HepG2 (cell line): Measurements from ENCODE around the gene SLC5A6. TPM values are rescaled to one million over a fixed set of nuclear protein-coding genes. Genes with fewer than 3 reads are reported as not detected.

Source experiments
- AKAP8 ChIP-seq: sonication (generic); formaldehyde crosslinking; IDR thresholded peaks from 2 replicates; pipeline ENCODE4 v1.5.1; 2020; ENCODE audit warnings: mild to moderate bottlenecking, missing genetic modification reagents
- HDAC6 ChIP-seq: fragments of 200-600 bp; sonication (generic); IDR thresholded peaks from 2 replicates; pipeline ENCODE4 v1.7.0; 2017; ENCODE audit warnings: mild to moderate bottlenecking, antibody characterized with exemption, low read length, low read depth
- KAT2B ChIP-seq: fragments of 150-350 bp; IDR thresholded peaks from 2 replicates; pipeline ENCODE4 v1.6.1; 2014; ENCODE audit warnings: low read depth, low read length, borderline replicate concordance
- NFYC ChIP-seq: IDR thresholded peaks from 2 replicates; pipeline ENCODE4 v1.6.1; 2016; ENCODE audit warnings: missing genetic modification reagents, missing compliant biosample characterization
- PAF1 ChIP-seq: IDR thresholded peaks from 2 replicates; pipeline ENCODE4 v1.6.1; 2016; ENCODE audit warnings: missing genetic modification reagents, missing compliant biosample characterization
- POLR2A ChIP-seq, 2 experiments: IDR thresholded peaks; 2 replicates each; pipeline ENCODE4 v1.6.1; 2011; ENCODE audit warnings: low read depth in 2 of 2, low read length in 2 of 2, mild to moderate bottlenecking in 1 of 2, moderate library complexity in 1 of 2; ENCODE audit not compliant: insufficient read depth in 1 of 2
- RAD21 ChIP-seq: fragments of 450-650 bp; formaldehyde crosslinking; IDR thresholded peaks from 2 replicates; pipeline ENCODE4 v1.5.0; 2020; ENCODE audit warnings: mild to moderate bottlenecking
- REPIN1 ChIP-seq: sonication (generic); formaldehyde crosslinking; IDR thresholded peaks from 2 replicates; pipeline ENCODE4 v1.8.0; 2022; ENCODE audit warnings: missing genetic modification reagents, low read depth, mild to moderate bottlenecking, borderline replicate concordance
- TEAD3 ChIP-seq: optimal IDR thresholded peaks from 2 replicates; pipeline ENCODE3; 2016; ENCODE audit warnings: borderline replicate concordance
- ZFP1 ChIP-seq: IDR thresholded peaks from 2 replicates; pipeline ENCODE4 v1.6.1; 2016
- ZMYM3 ChIP-seq: sonication (generic); formaldehyde crosslinking; IDR thresholded peaks from 2 replicates; pipeline ENCODE4 v1.5.1; 2020; ENCODE audit warnings: mild to moderate bottlenecking, missing genetic modification reagents
- ZNF101 ChIP-seq: sonication (generic); formaldehyde crosslinking; IDR thresholded peaks from 2 replicates; pipeline ENCODE4 v1.4.0; 2020; ENCODE audit warnings: mild to moderate bottlenecking, low read depth, missing genetic modification reagents, borderline replicate concordance
- ZNF12 ChIP-seq: sonication (generic); formaldehyde crosslinking; IDR thresholded peaks from 2 replicates; pipeline ENCODE4 v1.5.0; 2020; ENCODE audit warnings: missing genetic modification reagents
- ZNF292 ChIP-seq: sonication (generic); formaldehyde crosslinking; IDR thresholded peaks from 2 replicates; pipeline ENCODE4 v1.8.1; 2022; ENCODE audit warnings: mild to moderate bottlenecking, low read depth, missing genetic modification reagents, borderline replicate concordance
- ZNF549 ChIP-seq: sonication (generic); formaldehyde crosslinking; IDR thresholded peaks from 2 replicates; pipeline ENCODE4 v1.5.0; 2020; ENCODE audit warnings: missing genetic modification reagents
- ZNF678 ChIP-seq: sonication (generic); formaldehyde crosslinking; IDR thresholded peaks from 2 replicates; pipeline ENCODE4 v1.4.0; 2020; ENCODE audit warnings: mild to moderate bottlenecking, missing genetic modification reagents
- polyA plus RNA-seq, 8 experiments: library from polyadenylated mRNA; depleted of rRNA in 3 of 8; stranded (reverse) in 7 of 8; unstranded in 1 of 8; fragments of >200 nt; fragmentation: Illumina TruSeq in 4 of 8; extraction: Trizol in 4 of 8; gene quantifications; 2 replicates each; pipeline versions ENCODE4 v1.2.1 to v1.2.3, GENCODE V29; 2011 to 2016; ENCODE audit warnings: low read depth in 4 of 8, missing spikeins in 1 of 8, mixed read lengths in 1 of 8; ENCODE audit not compliant: insufficient read depth in 1 of 8
- total RNA-seq, 5 experiments: library from RNA; depleted of rRNA; stranded (reverse); fragments of >200 nt; fragmentation: Illumina TruSeq; extraction: Trizol; gene quantifications; 2 replicates each; pipeline ENCODE4 v1.2.3, GENCODE V29; 2016; ENCODE audit warnings: low read depth in 1 of 5
- TF ChIP-seq, protein P1 (sequence below): sonication (generic); formaldehyde crosslinking; IDR thresholded peaks from 2 replicates; pipeline ENCODE4 v1.4.0; 2020; ENCODE audit warnings: mild to moderate bottlenecking, missing genetic modification reagents
- TF ChIP-seq, protein P2 (sequence below): sonication (generic); formaldehyde crosslinking; IDR thresholded peaks from 2 replicates; pipeline ENCODE4 v1.5.0; 2020; ENCODE audit warnings: mild to moderate bottlenecking, missing genetic modification reagents
- TF ChIP-seq, protein P3 (sequence below): sonication (generic); formaldehyde crosslinking; IDR thresholded peaks from 2 replicates; pipeline ENCODE4 v1.8.0; 2022; ENCODE audit warnings: mild to moderate bottlenecking, missing genetic modification reagents, borderline replicate concordance

Gene SLC5A6
- total and polyA plus RNA-seq, 2 of the 13 experiments (the other 11 are each of a cell fraction or from before 2014, with no cell fraction given): 135 to 417 TPM

DNA sequence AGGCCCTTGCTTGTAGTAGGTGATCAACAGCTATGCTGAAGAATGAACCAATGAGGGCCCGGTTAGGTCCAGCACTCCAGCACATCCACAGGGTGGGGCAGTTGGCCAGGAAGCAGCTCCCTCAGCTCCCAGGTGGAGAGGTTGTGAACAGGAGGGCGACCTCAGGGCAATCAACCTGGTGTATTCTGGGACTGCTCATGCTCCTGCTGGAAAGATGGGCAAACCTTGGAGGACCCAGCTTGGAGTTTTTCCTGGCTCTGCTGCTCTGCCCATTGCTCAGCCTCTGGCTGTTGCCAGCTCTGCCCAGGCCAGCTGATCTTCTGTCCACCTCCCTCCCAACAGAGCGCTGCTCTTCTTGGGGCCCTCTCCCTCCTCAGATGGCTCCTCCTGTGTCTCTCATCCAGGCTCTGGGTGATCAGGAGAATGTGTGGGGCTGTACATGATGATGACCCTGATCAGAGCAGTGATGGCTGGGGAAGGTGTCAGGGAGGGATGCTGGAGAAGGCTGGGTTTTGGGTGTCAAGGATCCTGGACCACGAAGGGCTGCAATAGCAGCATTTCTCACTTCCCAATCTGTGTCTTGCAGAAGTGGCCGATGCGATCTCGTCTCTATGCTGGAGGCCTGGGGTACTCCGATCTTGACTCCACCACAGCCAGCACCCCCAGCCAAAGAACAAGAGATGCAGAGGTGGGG lies 59.8 kb downstream of the SLC5A6 start (continued):
- TF ChIP-seq, protein P1, sequence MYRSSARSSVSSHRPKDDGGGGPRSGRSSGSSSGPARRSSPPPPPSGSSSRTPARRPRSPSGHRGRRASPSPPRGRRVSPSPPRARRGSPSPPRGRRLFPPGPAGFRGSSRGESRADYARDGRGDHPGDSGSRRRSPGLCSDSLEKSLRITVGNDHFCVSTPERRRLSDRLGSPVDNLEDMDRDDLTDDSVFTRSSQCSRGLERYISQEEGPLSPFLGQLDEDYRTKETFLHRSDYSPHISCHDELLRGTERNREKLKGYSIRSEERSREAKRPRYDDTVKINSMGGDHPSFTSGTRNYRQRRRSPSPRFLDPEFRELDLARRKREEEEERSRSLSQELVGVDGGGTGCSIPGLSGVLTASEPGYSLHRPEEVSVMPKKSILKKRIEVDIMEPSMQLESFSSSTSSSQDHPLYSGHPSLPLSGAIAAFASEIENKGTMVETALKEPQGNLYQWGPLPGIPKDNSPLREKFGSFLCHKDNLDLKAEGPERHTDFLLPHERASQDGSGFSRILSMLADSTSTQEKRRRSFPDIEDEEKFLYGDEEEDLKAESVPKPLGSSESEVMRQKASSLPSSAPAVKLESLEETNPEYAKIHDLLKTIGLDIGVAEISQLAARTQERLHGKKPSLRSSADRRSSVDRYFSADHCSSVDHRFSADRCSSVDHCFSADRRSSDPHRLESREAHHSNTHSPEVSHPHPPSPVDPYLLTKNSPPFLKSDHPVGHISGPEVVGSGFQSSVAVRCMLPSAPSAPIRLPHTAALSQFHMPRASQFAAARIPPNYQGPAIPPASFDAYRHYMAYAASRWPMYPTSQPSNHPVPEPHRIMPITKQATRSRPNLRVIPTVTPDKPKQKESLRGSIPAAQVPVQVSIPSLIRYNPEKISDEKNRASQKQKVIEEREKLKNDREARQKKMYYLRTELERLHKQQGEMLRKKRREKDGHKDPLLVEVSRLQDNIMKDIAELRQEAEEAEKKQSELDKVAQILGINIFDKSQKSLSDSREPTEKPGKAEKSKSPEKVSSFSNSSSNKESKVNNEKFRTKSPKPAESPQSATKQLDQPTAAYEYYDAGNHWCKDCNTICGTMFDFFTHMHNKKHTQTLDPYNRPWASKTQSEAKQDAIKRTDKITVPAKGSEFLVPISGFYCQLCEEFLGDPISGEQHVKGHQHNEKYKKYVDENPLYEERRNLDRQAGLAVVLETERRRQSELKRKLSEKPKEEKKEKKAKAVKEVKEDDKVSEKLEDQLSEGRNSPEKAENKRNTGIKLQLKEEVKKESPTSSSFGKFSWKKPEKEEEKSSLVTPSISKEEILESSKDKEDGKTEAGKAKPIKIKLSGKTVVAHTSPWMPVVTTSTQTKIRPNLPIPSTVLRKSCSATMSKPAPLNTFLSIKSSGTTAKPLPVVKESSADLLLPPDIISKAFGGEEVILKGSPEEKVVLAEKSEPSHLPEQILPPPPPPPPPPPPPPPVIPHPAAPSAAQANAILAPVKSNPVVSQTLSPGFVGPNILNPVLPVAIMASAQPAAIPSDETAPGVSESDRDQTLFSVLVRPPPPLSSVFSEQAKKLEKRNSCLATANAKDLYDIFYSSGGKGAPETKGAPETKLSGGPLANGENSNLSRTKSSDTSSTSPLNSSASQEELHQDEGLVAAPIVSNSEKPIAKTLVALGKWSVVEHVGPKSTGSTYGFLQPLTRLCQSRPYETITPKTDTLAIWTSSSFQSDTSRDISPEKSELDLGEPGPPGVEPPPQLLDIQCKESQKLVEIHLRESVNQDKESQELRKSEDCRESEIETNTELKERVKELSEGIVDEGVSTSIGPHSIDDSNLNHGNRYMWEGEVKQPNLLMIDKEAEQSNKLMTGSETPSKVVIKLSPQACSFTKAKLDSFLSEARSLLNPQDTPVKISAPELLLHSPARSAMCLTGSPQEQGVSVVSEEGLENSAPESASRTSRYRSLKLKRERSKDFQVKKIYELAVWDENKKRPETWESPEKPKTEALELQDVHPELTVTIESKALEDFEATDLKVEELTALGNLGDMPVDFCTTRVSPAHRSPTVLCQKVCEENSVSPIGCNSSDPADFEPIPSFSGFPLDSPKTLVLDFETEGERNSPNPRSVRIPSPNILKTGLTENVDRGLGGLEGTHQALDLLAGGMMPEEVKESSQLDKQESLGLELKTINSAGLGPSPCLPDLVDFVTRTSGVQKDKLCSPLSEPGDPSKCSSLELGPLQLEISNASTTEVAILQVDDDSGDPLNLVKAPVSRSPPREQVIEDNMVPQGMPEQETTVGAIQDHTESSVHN (CRISPR knock-in tag): no peak
- TF ChIP-seq ZNF678 (CRISPR knock-in tag): no peak
- TF ChIP-seq ZNF292 (CRISPR knock-in tag): 0 out of 2 replicates have a peak, but pooled peaks have one; percentile 29
- no peak for TF ChIP-seq ZFP1 (CRISPR knock-in tag)
- no peak for TF ChIP-seq ZMYM3
- no peak for TF ChIP-seq ZNF101
- no peak for TF ChIP-seq KAT2B
- TF ChIP-seq AKAP8: no peak
- TF ChIP-seq ZNF549: no peak
- TF ChIP-seq TEAD3 (CRISPR knock-in tag): peak; percentile 37
- TF ChIP-seq POLR2A (IDR thresholded peaks at IDR 0.05; ENCODE audit: insufficient read depth in 1 of 2, low read depth in 2 of 2, low read length in 2 of 2): no peak
- no peak for TF ChIP-seq HDAC6
- TF ChIP-seq REPIN1 (CRISPR knock-in tag): no peak
- TF ChIP-seq ZNF12 (CRISPR knock-in tag): no peak
- TF ChIP-seq, protein P2, sequence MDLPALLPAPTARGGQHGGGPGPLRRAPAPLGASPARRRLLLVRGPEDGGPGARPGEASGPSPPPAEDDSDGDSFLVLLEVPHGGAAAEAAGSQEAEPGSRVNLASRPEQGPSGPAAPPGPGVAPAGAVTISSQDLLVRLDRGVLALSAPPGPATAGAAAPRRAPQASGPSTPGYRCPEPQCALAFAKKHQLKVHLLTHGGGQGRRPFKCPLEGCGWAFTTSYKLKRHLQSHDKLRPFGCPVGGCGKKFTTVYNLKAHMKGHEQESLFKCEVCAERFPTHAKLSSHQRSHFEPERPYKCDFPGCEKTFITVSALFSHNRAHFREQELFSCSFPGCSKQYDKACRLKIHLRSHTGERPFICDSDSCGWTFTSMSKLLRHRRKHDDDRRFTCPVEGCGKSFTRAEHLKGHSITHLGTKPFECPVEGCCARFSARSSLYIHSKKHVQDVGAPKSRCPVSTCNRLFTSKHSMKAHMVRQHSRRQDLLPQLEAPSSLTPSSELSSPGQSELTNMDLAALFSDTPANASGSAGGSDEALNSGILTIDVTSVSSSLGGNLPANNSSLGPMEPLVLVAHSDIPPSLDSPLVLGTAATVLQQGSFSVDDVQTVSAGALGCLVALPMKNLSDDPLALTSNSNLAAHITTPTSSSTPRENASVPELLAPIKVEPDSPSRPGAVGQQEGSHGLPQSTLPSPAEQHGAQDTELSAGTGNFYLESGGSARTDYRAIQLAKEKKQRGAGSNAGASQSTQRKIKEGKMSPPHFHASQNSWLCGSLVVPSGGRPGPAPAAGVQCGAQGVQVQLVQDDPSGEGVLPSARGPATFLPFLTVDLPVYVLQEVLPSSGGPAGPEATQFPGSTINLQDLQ (CRISPR knock-in tag): no peak
- TF ChIP-seq, protein P3, sequence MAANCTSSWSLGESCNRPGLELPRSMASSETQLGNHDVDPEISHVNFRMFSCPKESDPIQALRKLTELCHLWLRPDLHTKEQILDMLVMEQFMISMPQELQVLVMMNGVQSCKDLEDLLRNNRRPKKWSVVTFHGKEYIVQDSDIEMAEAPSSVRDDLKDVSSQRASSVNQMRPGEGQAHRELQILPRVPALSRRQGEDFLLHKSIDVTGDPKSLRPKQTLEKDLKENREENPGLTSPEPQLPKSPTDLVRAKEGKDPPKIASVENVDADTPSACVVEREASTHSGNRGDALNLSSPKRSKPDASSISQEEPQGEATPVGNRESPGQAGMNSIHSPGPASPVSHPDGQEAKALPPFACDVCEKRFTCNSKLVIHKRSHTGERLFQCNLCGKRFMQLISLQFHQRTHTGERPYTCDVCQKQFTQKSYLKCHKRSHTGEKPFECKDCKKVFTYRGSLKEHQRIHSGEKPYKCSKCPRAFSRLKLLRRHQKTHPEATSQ (CRISPR knock-in tag): no peak
- TF ChIP-seq RAD21 (CRISPR knock-in tag): peak; percentile 97
- 0 out of 2 replicates have a peak, but pooled peaks have one; percentile 15 for TF ChIP-seq NFYC (CRISPR knock-in tag)
- no peak for TF ChIP-seq PAF1
